Mesenchymal stem cell (in vitro differentiated cells and primary cell): ENCODE results near the gene FDPS.

Experiments used
- DNase-seq: peaks from one replicate; pipeline ENCODE4 v3.0.0-alpha.2; 2013
- H2AFZ ChIP-seq: one replicate; pipeline ENCODE4 v1.6.1; 2013; ENCODE audit warnings: low read depth, mild to moderate bottlenecking, control low read depth, inconsistent platforms, low read length, moderate library complexity
- H2AK5ac ChIP-seq: 2 replicates; pipeline ENCODE4 v1.6.1; 2013; ENCODE audit warnings: low read length, moderate library complexity, mild to moderate bottlenecking, inconsistent platforms; ENCODE audit not compliant: severe bottlenecking
- H2BK120ac ChIP-seq: one replicate; pipeline ENCODE4 v1.6.1; 2013; ENCODE audit warnings: low read depth, mild to moderate bottlenecking, inconsistent platforms, low read length, moderate library complexity
- H2BK12ac ChIP-seq, 2 experiments: one replicate each; pipeline ENCODE4 v1.6.1; 2013; ENCODE audit warnings: inconsistent platforms in 2 of 2, low read length in 2 of 2, mild to moderate bottlenecking in 2 of 2, moderate library complexity in 2 of 2, control low read depth in 1 of 2
- H2BK15ac ChIP-seq: one replicate; pipeline ENCODE4 v1.6.1; 2013; ENCODE audit warnings: mild to moderate bottlenecking, low read depth, inconsistent platforms; ENCODE audit not compliant: poor library complexity, severe bottlenecking
- H2BK5ac ChIP-seq: 2 replicates; pipeline ENCODE4 v1.6.1; 2013; ENCODE audit warnings: low read depth, mild to moderate bottlenecking, low read length, control low read depth, inconsistent platforms; ENCODE audit not compliant: poor library complexity, severe bottlenecking
- H3K14ac ChIP-seq, 2 experiments: one replicate each; pipeline ENCODE4 v1.6.1; 2013; ENCODE audit warnings: inconsistent platforms in 2 of 2, low read length in 2 of 2, control low read depth in 1 of 2, mild to moderate bottlenecking in 1 of 2, moderate library complexity in 1 of 2
- H3K18ac ChIP-seq, 2 experiments: one replicate each; pipeline ENCODE4 v1.6.1; 2013; ENCODE audit warnings: inconsistent platforms in 2 of 2, low read length in 2 of 2, control low read depth in 1 of 2, low read depth in 1 of 2, mild to moderate bottlenecking in 1 of 2
- H3K23ac ChIP-seq, 2 experiments: one replicate each; pipeline ENCODE4 v1.6.1; 2013; ENCODE audit warnings: inconsistent platforms in 2 of 2, low read length in 2 of 2, mild to moderate bottlenecking in 2 of 2, moderate library complexity in 2 of 2, control low read depth in 1 of 2
- H3K27ac ChIP-seq: 2 replicates; pipeline ENCODE4 v1.5.1; 2013; ENCODE audit warnings: mild to moderate bottlenecking, moderate library complexity, low read length, control low read depth, inconsistent platforms; ENCODE audit not compliant: poor library complexity, severe bottlenecking
- H3K27me3 ChIP-seq, 2 experiments: 2 replicates each; pipeline versions ENCODE4 v1.6.1 to v1.7.0; 2013; ENCODE audit warnings: low read length in 2 of 2, mild to moderate bottlenecking in 2 of 2, moderate library complexity in 2 of 2, control low read depth in 1 of 2, inconsistent platforms in 1 of 2; ENCODE audit not compliant: control insufficient read depth in 1 of 2, insufficient read depth in 1 of 2
- H3K36me3 ChIP-seq, 2 experiments: 2 replicates each; pipeline versions ENCODE4 v1.6.1 to v1.7.0; 2013; ENCODE audit warnings: low read length in 2 of 2, control low read depth in 1 of 2, inconsistent platforms in 1 of 2, low read depth in 1 of 2, mild to moderate bottlenecking in 1 of 2; ENCODE audit not compliant: insufficient read depth in 2 of 2, control insufficient read depth in 1 of 2
- H3K4ac ChIP-seq, 2 experiments: one replicate each; pipeline ENCODE4 v1.6.1; 2013; ENCODE audit warnings: inconsistent platforms in 2 of 2, low read length in 2 of 2, mild to moderate bottlenecking in 2 of 2, moderate library complexity in 2 of 2, control low read depth in 1 of 2, low read depth in 1 of 2
- H3K4me1 ChIP-seq: 2 replicates; pipeline ENCODE4 v1.6.1; 2013; ENCODE audit warnings: low read depth, low read length, control low read depth; ENCODE audit not compliant: control insufficient read depth, insufficient read depth
- H3K4me2 ChIP-seq: 2 replicates; pipeline ENCODE4 v1.6.1; 2013; ENCODE audit warnings: low read length, mild to moderate bottlenecking, inconsistent platforms; ENCODE audit not compliant: poor library complexity, severe bottlenecking
- H3K4me3 ChIP-seq, 2 experiments: 2 replicates each; pipeline versions ENCODE4 v1.5.1 to v1.7.0; 2013; ENCODE audit warnings: low read length in 2 of 2, mild to moderate bottlenecking in 2 of 2, control low read depth in 1 of 2, low read depth in 1 of 2; ENCODE audit not compliant: insufficient read depth in 1 of 2
- H3K79me1 ChIP-seq: replicated peaks from 2 replicates; pipeline ENCODE4 v1.6.1; 2013; ENCODE audit warnings: mild to moderate bottlenecking, control low read depth, low read length, inconsistent platforms; ENCODE audit not compliant: poor library complexity, severe bottlenecking
- H3K9ac ChIP-seq: 2 replicates; pipeline ENCODE4 v1.7.0; 2013; ENCODE audit warnings: mild to moderate bottlenecking, low read length, moderate library complexity
- H3K9me3 ChIP-seq: 2 replicates; pipeline ENCODE4 v1.7.0; 2013; ENCODE audit warnings: mild to moderate bottlenecking, low read length; ENCODE audit not compliant: control insufficient read depth
- H4K8ac ChIP-seq: one replicate; pipeline ENCODE4 v1.6.1; 2013; ENCODE audit warnings: inconsistent platforms, mild to moderate bottlenecking, low read length, moderate library complexity
- H4K91ac ChIP-seq: one replicate; pipeline ENCODE4 v1.6.1; 2013; ENCODE audit warnings: mild to moderate bottlenecking, low read length, inconsistent platforms
- WGBS: methylation state at CpG from one replicate; pipeline ENCODE4 v1.1.7; 2013; ENCODE audit warnings: mixed read lengths; 5-methylcytosine and 5-hydroxymethylcytosine counted together

FDPS gene

DNA sequence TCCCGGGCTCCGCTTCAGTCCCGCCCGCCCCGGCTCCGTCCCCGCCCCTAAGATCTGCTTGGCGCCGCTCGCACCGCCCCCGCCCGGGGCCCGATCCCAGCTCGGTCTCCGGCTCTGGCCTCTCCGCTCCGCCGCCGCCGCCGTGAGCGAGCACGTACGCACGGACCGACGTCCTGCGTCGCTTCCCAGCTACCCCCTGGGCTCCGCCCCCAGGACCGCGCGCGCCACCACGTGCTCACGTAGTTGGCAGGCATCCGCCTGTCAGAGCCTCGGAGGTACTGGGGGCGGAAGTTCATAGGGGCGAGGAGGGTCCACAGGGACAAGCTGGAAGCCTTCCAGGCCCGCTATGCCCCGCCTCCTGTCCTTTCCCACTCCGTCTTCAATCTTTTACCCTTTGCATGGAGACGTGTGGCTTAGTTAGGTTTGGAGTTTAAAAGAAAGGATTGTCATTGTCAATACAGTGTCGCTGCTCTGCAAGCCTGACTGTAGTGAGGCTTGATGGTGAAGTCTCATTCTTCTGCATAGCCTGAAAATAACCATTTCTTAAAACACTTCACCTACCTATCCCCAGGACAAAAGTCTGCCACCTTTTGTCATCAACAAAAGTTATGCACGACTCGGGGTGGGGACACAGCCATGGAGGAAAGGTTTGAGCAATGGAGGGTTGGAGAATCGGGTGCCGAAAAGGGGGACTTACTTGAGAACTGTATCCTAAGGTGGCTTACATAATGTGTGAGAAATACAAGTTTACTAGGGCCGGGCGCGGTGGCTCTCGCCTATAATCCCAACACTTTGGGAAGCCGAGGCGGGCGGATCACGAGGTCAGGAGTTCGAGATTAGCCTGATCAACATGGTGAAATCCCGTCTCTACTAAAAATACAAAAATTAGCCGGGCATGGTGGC is 35.1 kb upstream of the FDPS start, which contains the start of gene CLK2:
TSS of gene CLK2 (minus strand) at position 162 of the 903 bp plus-strand sequence. CDS start 2,527 bp downstream, outside the sequence.
- WGBS, result 21% methylated on average over 53 of the region's 61 CpGs
- Histone ChIP-seq H3K9me3 (no peaks in the 10 kb centered on the region), H3K9ac (peak within 1 kb of the TSS; percentile 90)

DNA sequence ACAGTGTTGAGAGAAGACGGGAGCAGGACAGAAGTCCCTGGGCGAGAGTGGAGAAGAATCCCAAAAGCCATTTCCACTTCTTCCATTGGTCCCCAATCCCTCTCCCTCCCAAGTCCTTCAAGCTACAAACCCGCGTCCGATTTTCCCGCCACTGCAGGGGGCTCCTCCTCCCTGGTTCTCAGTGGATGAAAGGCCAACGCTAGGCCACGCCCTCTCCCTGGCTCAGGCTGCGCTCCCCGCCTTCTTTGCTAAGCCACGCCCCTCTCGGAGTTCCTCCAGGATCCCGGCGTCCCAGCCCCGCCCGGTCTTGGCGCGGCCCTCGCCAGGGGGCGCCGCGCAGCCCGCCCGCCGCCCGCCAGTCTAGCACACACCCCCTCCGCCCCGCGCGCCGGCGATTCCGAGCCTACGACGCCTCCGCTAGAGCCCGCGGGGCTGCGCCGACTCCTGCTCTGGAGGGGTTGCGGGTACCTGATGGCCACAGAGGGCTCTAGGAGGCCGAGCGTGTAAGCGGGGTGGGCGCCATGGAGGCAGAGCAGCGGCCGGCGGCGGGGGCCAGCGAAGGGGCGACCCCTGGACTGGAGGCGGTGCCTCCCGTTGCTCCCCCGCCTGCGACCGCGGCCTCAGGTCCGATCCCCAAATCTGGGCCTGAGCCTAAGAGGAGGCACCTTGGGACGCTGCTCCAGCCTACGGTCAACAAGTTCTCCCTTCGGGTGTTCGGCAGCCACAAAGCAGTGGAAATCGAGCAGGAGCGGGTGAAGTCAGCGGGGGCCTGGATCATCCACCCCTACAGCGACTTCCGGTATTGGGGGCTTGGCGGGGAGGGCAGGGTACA is 31.4 kb upstream of the FDPS start, which contains the start of gene HCN3:
TSS of gene HCN3 (plus strand) at position 394 of the 832 bp plus-strand sequence. CDS start at position 522, 128 bp downstream.
- no peak within 1 kb of the TSS for H4K91ac ChIP-seq
- WGBS, result under 1% methylated on average over 63 of the region's 68 CpGs
- H4K8ac ChIP-seq, result no peak within 1 kb of the TSS
- H3K23ac ChIP-seq, result no peak within 1 kb of the TSS
- peaks cover under 1 to 1% of the 10 kb centered on the region in 2 experiments for H3K36me3 ChIP-seq
- no peak within 1 kb of the TSS for H2BK120ac ChIP-seq
- H3K4ac ChIP-seq, result no peak within 1 kb of the TSS
- peak within 1 kb of the TSS; percentile 70 to 89 for H3K4me3 ChIP-seq
- H3K9me3 ChIP-seq, result no peaks in the 10 kb centered on the region
- peak; percentile 95 for DNase-seq
- peak within 1 kb of the TSS; percentile 78 for H3K9ac ChIP-seq
- no peak within 1 kb of the TSS for H2BK12ac ChIP-seq
- no peak within 1 kb of the TSS for H2AK5ac ChIP-seq
- H3K27me3 ChIP-seq, result no peaks in the 10 kb centered on the region
- H3K79me1 ChIP-seq, result peaks cover 4% of the 10 kb centered on the region
- no peak within 1 kb of the TSS for H3K14ac ChIP-seq
- H2BK5ac ChIP-seq, result no peak within 1 kb of the TSS
- peak within 1 kb of the TSS; percentile 49 for H2BK15ac ChIP-seq
- H3K4me1 ChIP-seq, result peaks cover 8% of the 10 kb centered on the region
- peak within 1 kb of the TSS; percentile 98 for H3K4me2 ChIP-seq
- H2AFZ ChIP-seq, result peak within 1 kb of the TSS; percentile 91
- no peak within 1 kb of the TSS for H3K27ac ChIP-seq
- peak within 1 kb of the TSS in 1 of 2 experiments; percentile 11 for H3K18ac ChIP-seq

More for the DNA sequence above, 35.1 kb upstream of the FDPS start, which contains the start of gene CLK2:
- H2BK5ac ChIP-seq, result peak within 1 kb of the TSS; percentile 78
- peak within 1 kb of the TSS; percentile 82 to 92 for H3K4ac ChIP-seq
- H3K79me1 ChIP-seq, result peaks cover 13% of the 10 kb centered on the region
- peak within 1 kb of the TSS; percentile 71 to 97 for H3K18ac ChIP-seq
- H3K27me3 ChIP-seq, result no peaks in the 10 kb centered on the region
- peak within 1 kb of the TSS; percentile 35 to 64 for H2BK12ac ChIP-seq
- H3K4me1 ChIP-seq, result peaks cover 7% of the 10 kb centered on the region
- H2AFZ ChIP-seq, result no peak within 1 kb of the TSS
- peak within 1 kb of the TSS; percentile 83 for H4K8ac ChIP-seq
- H3K14ac ChIP-seq, result peak within 1 kb of the TSS; percentile 29 to 53
- peak within 1 kb of the TSS; percentile 85 for H4K91ac ChIP-seq
- peak within 1 kb of the TSS; percentile 61 for H2BK15ac ChIP-seq
- DNase-seq, result peak; percentile 93
- H3K36me3 ChIP-seq, result peaks cover 22 to 30% of the 10 kb centered on the region in 2 experiments
- no peak within 1 kb of the TSS for H3K23ac ChIP-seq
- H2AK5ac ChIP-seq, result peak within 1 kb of the TSS; percentile 85
- H2BK120ac ChIP-seq, result peak within 1 kb of the TSS; percentile 99
- peak within 1 kb of the TSS; percentile 86 for H3K4me2 ChIP-seq
- peak within 1 kb of the TSS; percentile 78 to 88 for H3K4me3 ChIP-seq
- H3K27ac ChIP-seq, result peak within 1 kb of the TSS; percentile 92

GRCh38 chr1:155277902-155278688 is 30.6 kb upstream of the FDPS start:
- peak; percentile 46 for DNase-seq
- no peak overlapping the region for H2BK120ac ChIP-seq
- peak overlapping the region; percentile 98 for H3K4me2 ChIP-seq
- H3K23ac ChIP-seq, result no peak overlapping the region
- no peak overlapping the region for H2BK15ac ChIP-seq
- H2AFZ ChIP-seq, result peak overlapping the region; percentile 91
- H3K27ac ChIP-seq, result no peak overlapping the region
- no peaks in the 10 kb centered on the region for H3K9me3 ChIP-seq
- no peak overlapping the region for H2BK12ac ChIP-seq
- H3K4ac ChIP-seq, result no peak overlapping the region
- peak overlapping the region; percentile 70 to 89 for H3K4me3 ChIP-seq
- H3K79me1 ChIP-seq, result peaks cover 4% of the 10 kb centered on the region
- H2AK5ac ChIP-seq, result no peak overlapping the region
- H3K9ac ChIP-seq, result peak overlapping the region; percentile 78
- no peaks in the 10 kb centered on the region for H3K27me3 ChIP-seq
- H4K8ac ChIP-seq, result no peak overlapping the region
- no peak overlapping the region for H3K14ac ChIP-seq
- no peak overlapping the region for H4K91ac ChIP-seq
- WGBS, result 0% methylated on average over 25 of the region's 29 CpGs
- peaks cover 3 to 8% of the 10 kb centered on the region in 2 experiments for H3K36me3 ChIP-seq
- no peak overlapping the region for H3K18ac ChIP-seq
- peaks cover 8% of the 10 kb centered on the region for H3K4me1 ChIP-seq
- no peak overlapping the region for H2BK5ac ChIP-seq
